ENCODE data around the gene CSRNP2.
"Not testable (repeated sequence)": the region's sequence is repeated elsewhere in the genome, so short reads cannot be mapped to it uniquely, and the experiment has no call there.

Gene CSRNP2

GRCh38 chr12:51025836-51026638 is 57.4 kb downstream of the CSRNP2 start, which contains the start of gene SLC11A2:
SLC11A2 (minus strand) TSS chr12:51026384; CDS start chr12:51010728, 15,656 bp downstream.
- peak; percentile 74 for DNase-seq

GRCh38 chr12:51025338-51025835 is 58.0 kb downstream of the CSRNP2 start:
- DNase-seq: no peak

GRCh38 chr12:51023625-51024382 is 59.6 kb downstream of the CSRNP2 start:
- no peak for DNase-seq

- no peak for DNase-seq
These were observed 61.7 kb downstream of the CSRNP2 start for GRCh38 chr12:51021694-51022093.

GRCh38 chr12:51020448-51021182 is 62.8 kb downstream of the CSRNP2 start:
- no peak for DNase-seq

- DNase-seq: no peak
These were observed 63.5 kb downstream of the CSRNP2 start for GRCh38 chr12:51019927-51020326.

GRCh38 chr12:51018956-51019355 is 64.4 kb downstream of the CSRNP2 start:
- no peak for DNase-seq

GRCh38 chr12:51017452-51017851 is 65.9 kb downstream of the CSRNP2 start:
- no peak for DNase-seq

GRCh38 chr12:51014467-51014866 is 68.9 kb downstream of the CSRNP2 start:
- not testable (repeated sequence) for DNase-seq

GRCh38 chr12:51013441-51013840 is 70.0 kb downstream of the CSRNP2 start:
- no peak for DNase-seq

- DNase-seq: no peak
These were observed 70.7 kb downstream of the CSRNP2 start for GRCh38 chr12:51012570-51013236.

- DNase-seq: no peak
These were observed 71.4 kb downstream of the CSRNP2 start for GRCh38 chr12:51011955-51012354.

Data from NCI-H187 treated with DMSO at 0.1 percent for 48 hours (cell line).